ENCODE data around the gene ZDHHC18.

DNA sequence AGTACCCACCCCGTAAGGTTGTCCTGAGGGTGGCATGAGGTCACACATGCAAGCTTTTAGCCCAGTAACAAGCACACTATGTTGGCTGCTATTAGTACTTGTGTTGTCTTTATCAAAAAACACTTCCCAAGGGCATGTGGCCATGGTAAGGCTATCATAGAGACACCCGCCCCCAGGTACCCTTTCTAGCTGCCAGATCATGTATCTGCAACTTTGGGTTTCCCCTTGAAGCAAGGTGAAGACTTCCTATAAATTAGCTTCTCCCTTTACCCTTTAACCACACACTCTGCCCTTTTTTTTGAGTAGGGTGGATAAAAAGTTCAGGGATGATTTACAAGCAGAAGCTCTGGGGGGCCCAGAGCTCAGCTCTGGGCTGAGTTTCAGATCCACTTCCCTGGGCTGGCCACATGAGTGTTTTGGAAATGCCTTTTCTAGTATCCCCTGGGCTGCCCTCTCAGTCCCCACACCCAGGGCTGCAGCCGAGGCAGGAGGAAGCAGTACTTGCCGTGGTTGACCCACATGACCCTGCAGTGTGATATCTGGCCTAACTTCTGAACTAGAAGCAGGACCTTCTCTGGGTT, 2.0 kb downstream of the ZDHHC18 start:
- TF ChIP-seq, protein P1, sequence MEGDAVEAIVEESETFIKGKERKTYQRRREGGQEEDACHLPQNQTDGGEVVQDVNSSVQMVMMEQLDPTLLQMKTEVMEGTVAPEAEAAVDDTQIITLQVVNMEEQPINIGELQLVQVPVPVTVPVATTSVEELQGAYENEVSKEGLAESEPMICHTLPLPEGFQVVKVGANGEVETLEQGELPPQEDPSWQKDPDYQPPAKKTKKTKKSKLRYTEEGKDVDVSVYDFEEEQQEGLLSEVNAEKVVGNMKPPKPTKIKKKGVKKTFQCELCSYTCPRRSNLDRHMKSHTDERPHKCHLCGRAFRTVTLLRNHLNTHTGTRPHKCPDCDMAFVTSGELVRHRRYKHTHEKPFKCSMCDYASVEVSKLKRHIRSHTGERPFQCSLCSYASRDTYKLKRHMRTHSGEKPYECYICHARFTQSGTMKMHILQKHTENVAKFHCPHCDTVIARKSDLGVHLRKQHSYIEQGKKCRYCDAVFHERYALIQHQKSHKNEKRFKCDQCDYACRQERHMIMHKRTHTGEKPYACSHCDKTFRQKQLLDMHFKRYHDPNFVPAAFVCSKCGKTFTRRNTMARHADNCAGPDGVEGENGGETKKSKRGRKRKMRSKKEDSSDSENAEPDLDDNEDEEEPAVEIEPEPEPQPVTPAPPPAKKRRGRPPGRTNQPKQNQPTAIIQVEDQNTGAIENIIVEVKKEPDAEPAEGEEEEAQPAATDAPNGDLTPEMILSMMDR (IDR thresholded peaks at IDR 0.05), result no peak
- TF ChIP-seq POLR2AphosphoS5 (IDR thresholded peaks at IDR 0.05) (no peak), POLR2A (IDR thresholded peaks at IDR 0.05; ENCODE audit: low read depth) (no peak)
